ENCODE data around the gene MLXIP. TPM values are rescaled to one million over a fixed set of nuclear protein-coding genes. Genes with fewer than 3 reads are reported as not detected.

Gene MLXIP
- total and polyA plus RNA-seq, 2 of the 13 experiments (the other 11 are each of a cell fraction or from before 2014, with no cell fraction given) = 5.3 to 6.7 TPM

GRCh38 chr12:122106843-122107242 lies 28.3 kb downstream of the MLXIP start:
- Histone ChIP-seq H2AFZ (ENCODE audit: low read length) (no peak overlapping the region), H3K27ac (ENCODE audit: extremely low read length, insufficient read depth, low read length) (no peak overlapping the region), H4K20me1 (ENCODE audit: insufficient read depth, low read length) (0 out of 2 replicates have a peak, but pooled peaks cover 5% of the 10 kb centered on the region), H3K4me3 (replicated peaks in 1 of 3; ENCODE audit: insufficient read depth in 1 of 3, low read depth in 2 of 3, low read length in 3 of 3) (no peak overlapping the region), H3K9me3 (ENCODE audit: low read length) (no peaks in the 10 kb centered on the region), H3K36me3 (replicated peaks in 1 of 2; ENCODE audit: control insufficient read depth in 1 of 2, insufficient read depth in 2 of 2, low read length in 2 of 2) (no peaks in the 10 kb centered on the region), H3K4me1 (ENCODE audit: insufficient read depth, low read length) (peaks cover 27% of the 10 kb centered on the region), H3K27me3 (ENCODE audit: control insufficient read depth in 1 of 2, insufficient read depth in 2 of 2, low read length in 2 of 2) (no peaks in the 10 kb centered on the region), H3K79me2 (ENCODE audit: insufficient read depth, low read length) (peaks cover 14% of the 10 kb centered on the region), H3K4me2 (ENCODE audit: low read depth, low read length) (no peak overlapping the region), H3K9ac (ENCODE audit: insufficient read depth, low read depth, low read length) (no peak overlapping the region)
- ChIA-PET POLR2A (no interaction called here), CTCF (ENCODE audit: low intra/inter-chr PET ratio, low total read pairs) (no interaction called here)
- DNase-seq (ENCODE audit: low spot score) = no peak
- intact Hi-C loops (cut with micrococcal nuclease; ENCODE audit: unreplicated experiment) (no loop called here), in situ Hi-C loops (cut with HindIII; ENCODE audit: extremely low pct_ligation_motif_present, low pct_unique_long_range_greater_than_20kb) (no loop called here)
- 100% methylated on average over 3 of the region's 8 CpGs for WGBS (ENCODE audit: low lambda C conversion rate)
- no peak for TF ChIP-seq ZNF670 (CRISPR knock-in tag; IDR thresholded peaks at IDR 0.05; ENCODE audit: borderline replicate concordance)
- TF ChIP-seq ZNF552 (CRISPR knock-in tag; IDR thresholded peaks at IDR 0.05; ENCODE audit: borderline replicate concordance) = no peak
- no peak for TF ChIP-seq MAFG (CRISPR knock-in tag; IDR thresholded peaks at IDR 0.05)
- TF ChIP-seq ZNF7 (CRISPR knock-in tag; IDR thresholded peaks at IDR 0.05) = no peak
- no peak for TF ChIP-seq ZNF142 (CRISPR knock-in tag; IDR thresholded peaks at IDR 0.05)
- no peak for TF ChIP-seq MTERF4 (CRISPR knock-in tag; IDR thresholded peaks at IDR 0.05)
- TF ChIP-seq ZNF253 (CRISPR knock-in tag; IDR thresholded peaks at IDR 0.05; ENCODE audit: borderline replicate concordance) = no peak
- no peak for TF ChIP-seq ZFP37 (CRISPR knock-in tag; IDR thresholded peaks at IDR 0.05; ENCODE audit: borderline replicate concordance)
- no peak for TF ChIP-seq FOXO4 (CRISPR knock-in tag; conservative IDR thresholded peaks at IDR 0.05)
- BruUV-seq (replicated peaks) = no TSS peak
- no peak for ATAC-seq
- FAIRE-seq = no peak
